ENCODE data around the gene SCN3A. TPM values are rescaled to one million over a fixed set of nuclear protein-coding genes. Genes with fewer than 3 reads are reported as not detected.

SCN3A gene
- total RNA-seq, 2 experiments from 2014 or later = 0.07 TPM; not detected in 1

GRCh38 chr2:165161510-165161909 is 42.3 kb downstream of the SCN3A start:
- Mint-ChIP-seq H3K9me3 (no peaks in the 10 kb centered on the region), H3K27me3 (no peaks in the 10 kb centered on the region), H3K27ac (no peak overlapping the region), H3K4me1 (ENCODE audit: low read depth) (no peaks in the 10 kb centered on the region), H3K36me3 (ENCODE audit: low read depth) (no peaks in the 10 kb centered on the region), H3K4me3 (no peak overlapping the region)
- CTCF ChIA-PET = interaction anchor here (0.8 kb wide), 1 partner anchor 42 kb away, joined by 3 read pairs; the partner anchor contains the start of gene SCN3A
- POLR2A ChIA-PET = no interaction called here
- no peak for DNase-seq
- no peak for ATAC-seq
- intact Hi-C loops (cut with micrococcal nuclease) = no loop called here
- TF ChIP-seq CTCF (IDR thresholded peaks at IDR 0.05) = no peak

GRCh38 chr2:165157160-165157559 is 46.7 kb downstream of the SCN3A start:
- intact Hi-C loops (cut with micrococcal nuclease) = no loop called here
- no peak for TF ChIP-seq CTCF (IDR thresholded peaks at IDR 0.05)
- ATAC-seq (no peak), DNase-seq (no peak)
- H3K4me1 Mint-ChIP-seq (ENCODE audit: low read depth) = no peaks in the 10 kb centered on the region
- H3K4me3 Mint-ChIP-seq = no peak overlapping the region
- H3K27ac Mint-ChIP-seq = no peak overlapping the region
- CTCF ChIA-PET = no interaction called here
- H3K36me3 Mint-ChIP-seq (ENCODE audit: low read depth) = no peaks in the 10 kb centered on the region
- POLR2A ChIA-PET = no interaction called here
- no peaks in the 10 kb centered on the region for H3K27me3 Mint-ChIP-seq
- H3K9me3 Mint-ChIP-seq = no peaks in the 10 kb centered on the region

- Mint-ChIP-seq H3K27me3 (no peaks in the 10 kb centered on the region), H3K9me3 (no peaks in the 10 kb centered on the region), H3K36me3 (ENCODE audit: low read depth) (no peaks in the 10 kb centered on the region), H3K4me1 (ENCODE audit: low read depth) (no peaks in the 10 kb centered on the region), H3K4me3 (no peak overlapping the region), H3K27ac (no peak overlapping the region)
- ChIA-PET CTCF (no interaction called here), POLR2A (no interaction called here)
- TF ChIP-seq CTCF (IDR thresholded peaks at IDR 0.05) = no peak
- DNase-seq (no peak), ATAC-seq (no peak)
- intact Hi-C loops (cut with micrococcal nuclease) = no loop called here
Observed at GRCh38 chr2:165155152-165155551, 48.7 kb downstream of the SCN3A start.

- Mint-ChIP-seq H3K4me1 (ENCODE audit: low read depth) (no peaks in the 10 kb centered on the region), H3K36me3 (ENCODE audit: low read depth) (no peaks in the 10 kb centered on the region), H3K9me3 (no peaks in the 10 kb centered on the region), H3K4me3 (no peak overlapping the region), H3K27me3 (no peaks in the 10 kb centered on the region), H3K27ac (no peak overlapping the region)
- no peak for TF ChIP-seq CTCF (IDR thresholded peaks at IDR 0.05)
- ChIA-PET CTCF (no interaction called here), POLR2A (no interaction called here)
- intact Hi-C loops (cut with micrococcal nuclease) = no loop called here
- DNase-seq (peak; percentile 5), ATAC-seq (peak; percentile 51)
Observed at GRCh38 chr2:165149439-165149838, 54.4 kb downstream of the SCN3A start.

GRCh38 chr2:165147186-165148045 is 56.4 kb downstream of the SCN3A start:
- Mint-ChIP-seq H3K36me3 (ENCODE audit: low read depth) (no peaks in the 10 kb centered on the region), H3K27ac (no peak overlapping the region), H3K27me3 (no peaks in the 10 kb centered on the region), H3K4me3 (no peak overlapping the region), H3K4me1 (ENCODE audit: low read depth) (no peaks in the 10 kb centered on the region), H3K9me3 (no peaks in the 10 kb centered on the region)
- POLR2A ChIA-PET = no interaction called here
- CTCF ChIA-PET = interaction anchor here (1.1 kb wide), 1 partner anchor 131 kb away, joined by 3 read pairs; no protein-coding TSS in a partner anchor
- TF ChIP-seq CTCF (IDR thresholded peaks at IDR 0.05) = no peak
- no peak for DNase-seq
- no peak for ATAC-seq
- intact Hi-C loops (cut with micrococcal nuclease) = no loop called here
